Measurements from ENCODE around the gene PLPPR4.

PLPPR4 gene

DNA sequence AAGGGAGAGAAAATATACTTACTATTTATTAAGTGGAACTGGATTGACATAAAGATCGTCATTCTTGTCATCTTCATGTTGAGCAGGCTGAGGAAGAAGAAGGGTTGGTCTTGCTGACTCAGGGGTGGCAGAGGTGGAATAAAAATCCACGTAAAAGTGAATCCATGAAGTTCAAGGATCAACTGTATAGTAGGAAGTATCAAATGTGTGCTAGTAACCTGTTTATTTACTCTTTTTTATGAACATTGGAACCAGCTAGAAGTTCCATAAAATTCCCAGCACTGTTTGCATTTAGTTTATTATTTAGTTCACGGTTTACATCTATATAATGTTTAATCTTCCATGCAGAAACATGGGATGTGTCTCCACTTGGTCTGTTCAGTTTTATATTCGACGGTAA, 70.7 kb downstream of the PLPPR4 start:
- DNase-seq, result no peak
- no peak overlapping the region for H3K27ac ChIP-seq
- no peaks in the 10 kb centered on the region for H3K36me3 ChIP-seq
- H3K4me3 ChIP-seq, result no peak overlapping the region
- no peaks in the 10 kb centered on the region for H3K9me3 ChIP-seq
- no peak for TF ChIP-seq CTCF (IDR thresholded peaks at IDR 0.05)
- no peaks in the 10 kb centered on the region for H3K4me1 ChIP-seq
- intact Hi-C loops (cut with DNase I; ENCODE audit: low total_unique reads), result no loop called here
- no peaks in the 10 kb centered on the region for H3K27me3 ChIP-seq

DNA sequence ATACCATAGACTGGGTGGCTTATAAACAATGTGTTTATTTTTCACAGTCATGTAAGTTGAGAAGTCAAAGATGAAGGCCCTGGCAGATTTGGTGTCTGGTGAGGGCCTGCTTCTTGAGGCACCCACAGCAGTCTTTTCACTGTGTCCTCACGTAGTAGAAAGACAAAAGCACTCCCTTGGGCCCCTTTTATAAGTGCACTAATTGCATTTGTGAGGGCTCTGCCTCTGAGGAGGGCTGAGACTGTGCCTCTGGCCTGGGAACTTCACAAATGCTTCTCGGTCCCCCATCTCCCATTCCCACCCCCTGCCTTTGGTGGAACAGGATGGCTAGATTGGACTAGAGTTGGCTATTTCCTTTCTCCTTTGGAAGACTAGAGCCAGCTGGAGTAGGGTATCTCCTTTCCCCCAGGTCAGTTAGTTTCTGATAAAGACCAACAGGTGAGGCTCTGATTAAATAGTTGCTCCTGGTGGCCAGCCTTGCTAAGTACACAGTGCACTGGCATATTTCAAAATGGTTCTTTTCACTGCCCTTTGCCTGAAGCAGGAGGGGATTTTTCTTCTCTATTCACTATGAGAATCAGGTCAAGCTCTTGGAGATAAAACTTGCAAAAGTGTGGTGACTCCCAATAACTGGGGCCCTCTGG, 82.9 kb downstream of the PLPPR4 start:
- H3K27ac ChIP-seq, result no peak overlapping the region
- H3K4me3 ChIP-seq, result no peak overlapping the region
- intact Hi-C loops (cut with DNase I; ENCODE audit: low total_unique reads), result no loop called here
- H3K9me3 ChIP-seq, result peaks cover 0 to 3% (median 0%) of the 10 kb centered on the region in 3 donors
- H3K27me3 ChIP-seq, result no peaks in the 10 kb centered on the region
- no peaks in the 10 kb centered on the region for H3K36me3 ChIP-seq
- TF ChIP-seq CTCF (IDR thresholded peaks at IDR 0.05), result no peak
- H3K4me1 ChIP-seq, result no peaks in the 10 kb centered on the region
- no peak for DNase-seq

- Histone ChIP-seq H3K4me3 (no peak overlapping the region), H3K9me3 (no peaks in the 10 kb centered on the region), H3K27ac (no peak overlapping the region), H3K36me3 (no peaks in the 10 kb centered on the region), H3K4me1 (no peaks in the 10 kb centered on the region), H3K27me3 (no peaks in the 10 kb centered on the region)
- intact Hi-C loops (cut with DNase I; ENCODE audit: low total_unique reads), result no loop called here
- DNase-seq, result no peak
- TF ChIP-seq CTCF (IDR thresholded peaks at IDR 0.05), result no peak
Observed at GRCh38 chr1:99348397-99349132, 84.3 kb downstream of the PLPPR4 start.

DNA sequence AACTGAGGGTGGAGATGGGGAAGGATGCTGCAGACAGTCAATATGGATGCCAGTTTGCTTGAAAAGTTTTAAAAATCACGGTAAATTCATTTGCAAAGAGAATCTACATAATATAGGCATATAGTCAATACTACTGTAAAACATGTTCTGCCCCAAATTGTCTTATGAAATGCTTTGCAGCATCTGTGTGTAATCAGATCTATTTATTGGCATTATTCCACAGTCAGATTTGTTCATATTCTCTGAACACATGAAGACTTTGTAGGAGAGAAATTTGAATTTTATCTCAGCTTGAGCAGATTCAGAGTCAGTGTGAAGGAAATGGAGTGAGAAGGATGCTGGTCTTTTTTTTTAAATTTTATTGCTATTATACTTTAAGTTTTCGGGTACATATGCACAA, 88.5 kb downstream of the PLPPR4 start:
- no peak for DNase-seq
- Histone ChIP-seq H3K36me3 (no peaks in the 10 kb centered on the region), H3K27me3 (no peaks in the 10 kb centered on the region), H3K4me3 (no peak overlapping the region), H3K27ac (no peak overlapping the region), H3K9me3 (no peaks in the 10 kb centered on the region), H3K4me1 (no peaks in the 10 kb centered on the region)
- intact Hi-C loops (cut with DNase I; ENCODE audit: low total_unique reads), result no loop called here
- TF ChIP-seq CTCF (IDR thresholded peaks at IDR 0.05), result no peak

DNA sequence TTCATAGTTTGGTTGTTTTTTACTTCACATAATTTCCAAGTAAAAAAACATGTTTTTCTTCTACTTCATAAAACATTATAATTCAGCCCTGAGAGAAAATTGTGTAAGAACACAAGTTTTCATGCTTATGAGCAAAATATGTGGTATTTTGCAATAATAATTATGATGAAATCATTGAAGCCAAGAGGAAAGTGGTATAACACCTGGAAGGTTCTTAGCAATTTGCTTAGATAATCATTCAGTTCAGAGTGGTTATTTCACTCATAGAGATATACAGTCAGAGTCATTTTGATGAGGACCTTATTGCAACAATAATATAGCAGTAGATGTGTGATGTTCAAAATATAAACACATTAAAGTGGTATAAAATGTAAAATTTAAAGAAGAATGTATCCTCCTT, 94.5 kb downstream of the PLPPR4 start:
- Histone ChIP-seq H3K27ac (no peak overlapping the region), H3K4me3 (no peak overlapping the region), H3K9me3 (no peaks in the 10 kb centered on the region), H3K4me1 (no peaks in the 10 kb centered on the region), H3K27me3 (no peaks in the 10 kb centered on the region), H3K36me3 (no peaks in the 10 kb centered on the region)
- DNase-seq, result no peak
- TF ChIP-seq CTCF (IDR thresholded peaks at IDR 0.05), result no peak
- intact Hi-C loops (cut with DNase I; ENCODE audit: low total_unique reads), result no loop called here
